ENCODE measurements around the gene MAGOHB.

- TF ChIP-seq, protein P1, sequence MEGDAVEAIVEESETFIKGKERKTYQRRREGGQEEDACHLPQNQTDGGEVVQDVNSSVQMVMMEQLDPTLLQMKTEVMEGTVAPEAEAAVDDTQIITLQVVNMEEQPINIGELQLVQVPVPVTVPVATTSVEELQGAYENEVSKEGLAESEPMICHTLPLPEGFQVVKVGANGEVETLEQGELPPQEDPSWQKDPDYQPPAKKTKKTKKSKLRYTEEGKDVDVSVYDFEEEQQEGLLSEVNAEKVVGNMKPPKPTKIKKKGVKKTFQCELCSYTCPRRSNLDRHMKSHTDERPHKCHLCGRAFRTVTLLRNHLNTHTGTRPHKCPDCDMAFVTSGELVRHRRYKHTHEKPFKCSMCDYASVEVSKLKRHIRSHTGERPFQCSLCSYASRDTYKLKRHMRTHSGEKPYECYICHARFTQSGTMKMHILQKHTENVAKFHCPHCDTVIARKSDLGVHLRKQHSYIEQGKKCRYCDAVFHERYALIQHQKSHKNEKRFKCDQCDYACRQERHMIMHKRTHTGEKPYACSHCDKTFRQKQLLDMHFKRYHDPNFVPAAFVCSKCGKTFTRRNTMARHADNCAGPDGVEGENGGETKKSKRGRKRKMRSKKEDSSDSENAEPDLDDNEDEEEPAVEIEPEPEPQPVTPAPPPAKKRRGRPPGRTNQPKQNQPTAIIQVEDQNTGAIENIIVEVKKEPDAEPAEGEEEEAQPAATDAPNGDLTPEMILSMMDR (conservative IDR thresholded peaks at IDR 0.05; ENCODE audit: low read depth, low read length): no peak
- no peak for TF ChIP-seq EZH2 (IDR thresholded peaks at IDR 0.05; ENCODE audit: low read length, unreplicated experiment)
- TF ChIP-seq EZH2phosphoT487 (IDR thresholded peaks at IDR 0.05; ENCODE audit: borderline replicate concordance, low read length): no peak
These were observed 40.6 kb upstream of the MAGOHB start for GRCh38 chr12:10654003-10654402.
